H1 (cell line): Measurements from ENCODE around the gene ZMIZ1. TPM values are rescaled to one million over a fixed set of nuclear protein-coding genes. Genes with fewer than 3 reads are reported as not detected.

Experiments
- CTCF ChIA-PET: fragments of 300-600 bp; sonication (Branson Sonifier 250); formaldehyde crosslinking; loops from one replicate; lab custom pipeline; 2021; ENCODE audit not compliant: partially characterized antibody; lab: Charles Lee
- POLR2A ChIA-PET: fragments of 300-600 bp; sonication (Branson Sonifier 250); formaldehyde crosslinking; loops from one replicate; lab custom pipeline; 2021; ENCODE audit warnings: inconsistent platforms; ENCODE audit not compliant: partially characterized antibody; lab: Charles Lee
- DNase-seq, 2 experiments: peaks; one replicate each; pipeline versions ENCODE4 v3.0.0 to v3.0.0-alpha.2; 2010 to 2022; ENCODE audit warnings: low spot score in 2 of 2, low read depth in 1 of 2, mixed read lengths in 1 of 2
- FAIRE-seq: peaks from 2 replicates; lab custom pipeline; 2011; peaks lifted over from hg19 to GRCh38; lab: Jason Lieb, UNC
- H2AFZ ChIP-seq: 2 replicates; pipeline ENCODE4 v1.8.1; 2012; ENCODE audit warnings: low read length, inconsistent platforms
- H2AK5ac ChIP-seq: 2 replicates; pipeline ENCODE4 v1.6.1; 2013; ENCODE audit warnings: low read depth, low read length
- H2BK120ac ChIP-seq: replicated peaks from 2 replicates; pipeline ENCODE3; 2013; ENCODE audit warnings: low read depth, low read length, inconsistent platforms
- H2BK12ac ChIP-seq: 2 replicates; pipeline ENCODE4 v1.6.1; 2013; ENCODE audit warnings: low read depth, low read length
- H2BK15ac ChIP-seq: 2 replicates; pipeline ENCODE4 v1.6.1; 2013; ENCODE audit warnings: low read length
- H2BK20ac ChIP-seq: 2 replicates; pipeline ENCODE4 v1.6.1; 2013; ENCODE audit warnings: low read length
- H2BK5ac ChIP-seq: 2 replicates; pipeline ENCODE4 v1.6.1; 2013; ENCODE audit warnings: low read depth, low read length
- H3K14ac ChIP-seq: 2 replicates; pipeline ENCODE4 v1.6.1; 2013; ENCODE audit warnings: inconsistent platforms; ENCODE audit not compliant: insufficient read length
- H3K18ac ChIP-seq: 2 replicates; pipeline ENCODE4 v1.6.1; 2013; ENCODE audit warnings: low read length; ENCODE audit errors: extremely low read depth
- H3K23ac ChIP-seq: 2 replicates; pipeline ENCODE4 v1.6.1; 2013; ENCODE audit warnings: inconsistent platforms; ENCODE audit not compliant: insufficient read length
- H3K23me2 ChIP-seq: 2 replicates; pipeline ENCODE4 v1.6.1; 2013; ENCODE audit warnings: low read depth, low read length
- H3K27ac ChIP-seq: 2 replicates; pipeline ENCODE4 v1.6.1; 2011; ENCODE audit warnings: low read depth, low read length, inconsistent platforms
- H3K27me3 ChIP-seq, 4 experiments: replicated peaks in 1 of 4; 1 replicate in 1 of 4; 2 replicates in 3 of 4; pipeline versions ENCODE4 v1.6.1 to v1.8.1; 2011 to 2013; ENCODE audit warnings: low read length in 3 of 4, mild to moderate bottlenecking in 3 of 4, inconsistent platforms in 2 of 4, mixed read lengths in 2 of 4, moderate library complexity in 1 of 4; ENCODE audit not compliant: control insufficient read depth in 3 of 4, insufficient read depth in 3 of 4; ENCODE audit errors: extremely low read depth in 1 of 4
- H3K36me3 ChIP-seq, 4 experiments: 2 replicates each; pipeline versions ENCODE4 v1.6.1 to v1.8.1; 2011 to 2013; ENCODE audit warnings: mild to moderate bottlenecking in 4 of 4, low read length in 3 of 4, moderate library complexity in 2 of 4, control low read depth in 1 of 4, inconsistent platforms in 1 of 4; ENCODE audit not compliant: insufficient read depth in 4 of 4, control insufficient read depth in 2 of 4
- H3K4ac ChIP-seq: replicated peaks from 2 replicates; pipeline ENCODE3; 2013; ENCODE audit warnings: low read length, low read depth, mixed read lengths, inconsistent platforms; ENCODE audit not compliant: insufficient read length
- H3K4me1 ChIP-seq, 4 experiments: replicated peaks in 1 of 4; 1 replicate in 1 of 4; 2 replicates in 3 of 4; pipeline versions ENCODE4 v1.6.1 to v1.8.1; 2011 to 2013; ENCODE audit warnings: low read length in 3 of 4, inconsistent platforms in 2 of 4, mixed read lengths in 1 of 4; ENCODE audit not compliant: insufficient read depth in 4 of 4, control insufficient read depth in 3 of 4
- H3K4me2 ChIP-seq, 2 experiments: 2 replicates each; pipeline versions ENCODE4 v1.6.1 to v1.8.1; 2011 to 2013; ENCODE audit warnings: low read depth in 2 of 2, low read length in 2 of 2, control low read depth in 1 of 2, inconsistent platforms in 1 of 2, mild to moderate bottlenecking in 1 of 2; ENCODE audit not compliant: insufficient read depth in 1 of 2
- H3K4me3 ChIP-seq, 4 experiments: fragments of 200-600, 300-600 bp in 1 of 4; sonication (generic), shearing (Covaris generic), sonication (Bioruptor Twin) in 1 of 4; 2 replicates each; pipeline versions ENCODE4 v1.5.1 to v1.8.1; 2011 to 2016; ENCODE audit warnings: low read length in 4 of 4, low read depth in 3 of 4, control low read depth in 2 of 4, inconsistent platforms in 2 of 4, mild to moderate bottlenecking in 2 of 4, mixed read lengths in 1 of 4, moderate library complexity in 1 of 4; ENCODE audit not compliant: insufficient read depth in 2 of 4; ENCODE audit errors: extremely low read depth in 1 of 4
- H3K56ac ChIP-seq: replicated peaks from 2 replicates; pipeline ENCODE3; 2013; ENCODE audit warnings: low read depth, mild to moderate bottlenecking, mixed read lengths, low read length, inconsistent platforms; ENCODE audit not compliant: insufficient read length
- H3K79me1 ChIP-seq: 2 replicates; pipeline ENCODE4 v1.6.1; 2013; ENCODE audit warnings: low read depth, low read length, control low read depth
- H3K79me2 ChIP-seq, 2 experiments: 2 replicates each; pipeline versions ENCODE4 v1.6.1 to v1.8.1; 2012 to 2013; ENCODE audit warnings: low read length in 2 of 2, mild to moderate bottlenecking in 2 of 2, inconsistent platforms in 1 of 2; ENCODE audit not compliant: insufficient read depth in 2 of 2, control insufficient read depth in 1 of 2
- H3K9ac ChIP-seq, 4 experiments: replicated peaks in 1 of 4; 1 replicate in 1 of 4; 2 replicates in 3 of 4; pipeline versions ENCODE4 v1.6.1 to v1.8.1; 2011 to 2013; ENCODE audit warnings: low read depth in 3 of 4, low read length in 3 of 4, control low read depth in 2 of 4, mild to moderate bottlenecking in 2 of 4, moderate library complexity in 2 of 4, inconsistent platforms in 1 of 4; ENCODE audit errors: extremely low read depth in 1 of 4
- H3K9me3 ChIP-seq, 2 experiments: 2 replicates each; pipeline versions ENCODE4 v1.6.1 to v1.8.1; 2012 to 2013; ENCODE audit warnings: mild to moderate bottlenecking in 2 of 2, moderate library complexity in 2 of 2, control low read depth in 1 of 2, inconsistent platforms in 1 of 2, low read depth in 1 of 2, low read length in 1 of 2, mixed read lengths in 1 of 2; ENCODE audit not compliant: insufficient read depth in 2 of 2
- H4K20me1 ChIP-seq, 2 experiments: replicated peaks in 1 of 2; 2 replicates each; pipeline versions ENCODE3 to v1.8.1; 2011 to 2013; ENCODE audit warnings: inconsistent platforms in 2 of 2, low read length in 2 of 2, mild to moderate bottlenecking in 1 of 2; ENCODE audit not compliant: insufficient read depth in 2 of 2, control insufficient read depth in 1 of 2
- H4K5ac ChIP-seq: 2 replicates; pipeline ENCODE4 v1.6.1; 2013; ENCODE audit warnings: low read length, low read depth, mixed read lengths, inconsistent platforms; ENCODE audit not compliant: insufficient read length
- H4K8ac ChIP-seq: 2 replicates; pipeline ENCODE4 v1.8.0; 2013; ENCODE audit warnings: mild to moderate bottlenecking, moderate library complexity, low read length, inconsistent platforms; ENCODE audit not compliant: insufficient read depth; ENCODE audit errors: extremely low read depth
- H4K91ac ChIP-seq: replicated peaks from 2 replicates; pipeline ENCODE3; 2013; ENCODE audit warnings: low read length, mixed read lengths, inconsistent platforms; ENCODE audit not compliant: insufficient read length
- ASH2L ChIP-seq: fragments of 200-600, 300-600 bp; sonication (generic); IDR thresholded peaks from one replicate; pipeline ENCODE4 v1.7.1; 2017; ENCODE audit warnings: low read length
- CREB1 ChIP-seq: IDR thresholded peaks from 2 replicates; pipeline ENCODE4 v1.6.1; 2012; ENCODE audit warnings: inconsistent platforms
- EZH2 ChIP-seq: fragments of 200-600 bp; sonication (generic); IDR thresholded peaks from 2 replicates; pipeline ENCODE4 v1.7.1; 2012; ENCODE audit warnings: low read depth, mild to moderate bottlenecking, moderate library complexity, low read length, inconsistent platforms; ENCODE audit not compliant: severe bottlenecking
- GABPA ChIP-seq: IDR thresholded peaks from 2 replicates; pipeline ENCODE4 v1.6.1; 2011; ENCODE audit warnings: mild to moderate bottlenecking, low read length, moderate library complexity, borderline replicate concordance; ENCODE audit not compliant: insufficient read depth
- HDAC2 ChIP-seq, 2 experiments: fragments of 300-600 bp in 1 of 2; sonication (generic) in 1 of 2; IDR thresholded peaks; 2 replicates each; pipeline ENCODE4 v1.6.1; 2011 to 2012; ENCODE audit warnings: low read depth in 2 of 2, low read length in 2 of 2, mild to moderate bottlenecking in 2 of 2, moderate library complexity in 2 of 2, borderline replicate concordance in 1 of 2, inconsistent platforms in 1 of 2
- KDM4A ChIP-seq: IDR thresholded peaks from one replicate; pipeline ENCODE4 v1.7.1; 2012; ENCODE audit warnings: low read depth, mild to moderate bottlenecking, moderate library complexity, low read length, inconsistent platforms; ENCODE audit not compliant: severe bottlenecking
- RAD21 ChIP-seq, 2 experiments: IDR thresholded peaks in 1 of 2; conservative IDR thresholded peaks in 1 of 2; 2 replicates each; pipeline ENCODE4 v1.6.1; 2011; ENCODE audit warnings: low read depth in 2 of 2, low read length in 2 of 2, improper control_type of control experiment in 1 of 2, inconsistent platforms in 1 of 2, mild to moderate bottlenecking in 1 of 2, moderate library complexity in 1 of 2
- RNF2 ChIP-seq: fragments of 200-900, 300-1000 bp; sonication (generic); IDR thresholded peaks from 2 replicates; pipeline ENCODE4 v1.7.1; 2016; ENCODE audit warnings: borderline replicate concordance, low read depth, mild to moderate bottlenecking, antibody characterized with exemption, low read length; ENCODE audit not compliant: poor library complexity, severe bottlenecking; ENCODE audit errors: missing control alignments
- SIRT6 ChIP-seq: IDR thresholded peaks from one replicate; pipeline ENCODE4 v1.7.1; 2012; ENCODE audit warnings: low read length, inconsistent platforms
- SP1 ChIP-seq: IDR thresholded peaks from 2 replicates; pipeline ENCODE4 v1.6.1; 2011; ENCODE audit warnings: low read depth, low read length
- SP2 ChIP-seq: IDR thresholded peaks from 2 replicates; pipeline ENCODE4 v1.6.1; 2012; ENCODE audit warnings: mild to moderate bottlenecking, low read length, inconsistent platforms
- SP4 ChIP-seq: IDR thresholded peaks from 2 replicates; pipeline ENCODE4 v1.6.1; 2012; ENCODE audit warnings: low read length, inconsistent platforms
- TCF12 ChIP-seq: IDR thresholded peaks from 2 replicates; pipeline ENCODE4 v1.6.1; 2011; ENCODE audit warnings: low read depth, mild to moderate bottlenecking, low read length
- YY1 ChIP-seq: IDR thresholded peaks from 2 replicates; pipeline ENCODE4 v1.6.1; 2011; ENCODE audit warnings: low read depth, mild to moderate bottlenecking, low read length
- WGBS, 2 experiments: shearing (Covaris generic) in 1 of 2; methylation state at CpG; one replicate each; pipeline versions ENCODE4 v1.1.6 to v1.1.7; 2013 to 2015; ENCODE audit warnings: low lambda C conversion rate in 2 of 2, mixed read lengths in 2 of 2, inconsistent platforms in 1 of 2, low coverage in 1 of 2, missing lambda C conversion rate in 1 of 2; ENCODE audit not compliant: insufficient replicate concordance in 2 of 2, insufficient coverage in 1 of 2, insufficient read length in 1 of 2; ENCODE audit errors: extremely low coverage in 1 of 2, missing lambda C conversion rate in 1 of 2; 5-methylcytosine and 5-hydroxymethylcytosine counted together
- polyA plus RNA-seq, 7 experiments: library from polyadenylated mRNA; depleted of rRNA in 3 of 7; stranded (reverse) in 5 of 7; unstranded in 2 of 7; fragments of >200 nt in 5 of 7; fragments of 200-250 nt in 2 of 7; gene quantifications; 1 replicate in 5 of 7; 2 replicates in 1 of 7; 4 replicates in 1 of 7; pipeline versions ENCODE4 v1.2.1 to v1.2.3, GENCODE V29; 2011 to 2013; ENCODE audit warnings: missing spikeins in 2 of 7, mixed read lengths in 2 of 7
- total RNA-seq: library from RNA; stranded (reverse); fragmentation: NEBNext Ultra II Directional; extraction: Animal tissue kit (Norgen Biotek cat#: 25700); gene quantifications from 2 replicates; pipeline ENCODE4 v1.2.1, GENCODE V29; 2021

Gene ZMIZ1
- total and polyA plus RNA-seq, 2 of the 8 experiments (the other 6 are each of a cell fraction or from before 2014, with no cell fraction given): 8.1 to 28.0 TPM

DNA sequence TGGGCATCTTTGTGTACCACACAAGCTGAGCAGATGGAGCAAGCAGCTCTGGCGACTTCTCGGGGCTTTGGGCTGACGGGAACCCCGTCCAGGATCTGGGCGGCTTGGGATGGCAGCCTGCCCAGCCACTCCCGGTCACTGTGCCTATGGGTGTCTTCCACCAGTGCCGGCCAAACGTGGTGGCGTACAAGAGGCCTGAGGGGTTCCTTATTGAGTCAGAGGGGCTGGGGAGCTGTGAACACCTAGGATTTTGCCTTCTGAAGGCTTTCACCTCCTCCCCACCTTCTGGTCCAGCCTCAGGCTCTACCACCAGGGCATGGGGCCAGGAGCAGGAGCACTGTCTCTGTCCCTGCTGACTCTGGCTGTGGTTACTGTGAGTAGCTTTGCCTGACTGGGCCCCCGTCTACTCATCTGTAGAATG, 206.7 kb downstream of the ZMIZ1 start:
- Histone ChIP-seq H3K27me3 (no peaks in the 10 kb centered on the region), H3K14ac (no peak overlapping the region), H4K8ac (no peak overlapping the region), H3K4me1 (no peaks in the 10 kb centered on the region; a peak in 3 of 7 replicates), H3K36me3 (peaks cover 0 to 13% (median 5%) of the 10 kb centered on the region in 4 experiments; a peak in 5 of 8 replicates), H3K18ac (no peak overlapping the region), H3K23me2 (no peaks in the 10 kb centered on the region), H2AK5ac (no peak overlapping the region), H2BK20ac (no peak overlapping the region), H3K4me3 (no peak overlapping the region), H2BK120ac (no peak overlapping the region), H3K9me3 (peaks cover 0 to 10% of the 10 kb centered on the region in 2 experiments; a peak in 1 of 4 replicates), H3K4me2 (no peak overlapping the region), H3K4ac (no peak overlapping the region), H3K79me1 (0 out of 2 replicates have a peak, but pooled peaks cover 2% of the 10 kb centered on the region), H4K91ac (no peak overlapping the region), H2BK15ac (no peak overlapping the region), H4K5ac (no peak overlapping the region), H3K56ac (no peak overlapping the region), H2BK5ac (no peak overlapping the region), H2BK12ac (no peak overlapping the region), H2AFZ (no peak overlapping the region), H3K79me2 (no peaks in the 10 kb centered on the region), H3K23ac (no peak overlapping the region), H4K20me1 (peaks cover 5 to 9% of the 10 kb centered on the region in 2 experiments), H3K27ac (no peak overlapping the region), H3K9ac (no peak overlapping the region)
- CTCF ChIA-PET: no interaction called here
- no peak for FAIRE-seq
- POLR2A ChIA-PET: no interaction called here
- 98% methylated on average over 10 of the region's 10 CpGs; no CpG with 5 or more reads in 1 of the 2 experiments for WGBS, 2 experiments
- DNase-seq: no peak
- no peak for TF ChIP-seq TCF12
- no peak for TF ChIP-seq EZH2
- no peak for TF ChIP-seq SP2
- TF ChIP-seq SP1: no peak
- no peak for TF ChIP-seq ASH2L
- no peak for TF ChIP-seq SIRT6
- no peak for TF ChIP-seq RAD21 (IDR thresholded peaks at IDR 0.05 in 1 of 2, conservative IDR thresholded peaks at IDR 0.05 in 1 of 2; ENCODE audit: low read depth in 2 of 2, low read length in 2 of 2)
- no peak for TF ChIP-seq YY1
- no peak for TF ChIP-seq KDM4A
- no peak for TF ChIP-seq CREB1
- TF ChIP-seq SP4: no peak
- TF ChIP-seq RNF2: no peak
- no peak for TF ChIP-seq HDAC2 (IDR thresholded peaks at IDR 0.05; ENCODE audit: borderline replicate concordance in 1 of 2, low read depth in 2 of 2, low read length in 2 of 2)
- TF ChIP-seq GABPA: no peak
